ENCODE results near the gene INPP5F. TPM values are rescaled to one million over a fixed set of nuclear protein-coding genes. Genes with fewer than 3 reads are reported as not detected.

Gene INPP5F
- total and polyA plus RNA-seq, 2 of the 13 experiments (the other 11 are each of a cell fraction or from before 2014, with no cell fraction given), result 12.5 to 15.7 TPM

- TF ChIP-seq, protein P1, sequence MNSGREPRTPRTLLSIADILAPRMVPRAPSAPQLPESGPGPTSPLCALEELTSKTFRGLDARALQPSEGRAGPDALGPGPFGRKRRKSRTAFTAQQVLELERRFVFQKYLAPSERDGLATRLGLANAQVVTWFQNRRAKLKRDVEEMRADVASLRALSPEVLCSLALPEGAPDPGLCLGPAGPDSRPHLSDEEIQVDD (CRISPR knock-in tag; IDR thresholded peaks at IDR 0.05; ENCODE audit: borderline replicate concordance), result no peak
- TF ChIP-seq NR2C2 (CRISPR knock-in tag; IDR thresholded peaks at IDR 0.05; ENCODE audit: borderline replicate concordance), result 0 out of 2 replicates have a peak, but pooled peaks have one; percentile 17
- no peak for TF ChIP-seq U2AF2 (IDR thresholded peaks at IDR 0.05; ENCODE audit: low read depth, low read length)
- no peak for TF ChIP-seq ZSCAN20 (CRISPR knock-in tag; IDR thresholded peaks at IDR 0.05; ENCODE audit: borderline replicate concordance)
- no peak for TF ChIP-seq BRD4 (CRISPR knock-in tag; IDR thresholded peaks at IDR 0.05)
- no peak for TF ChIP-seq ZNF558 (CRISPR knock-in tag; IDR thresholded peaks at IDR 0.05; ENCODE audit: borderline replicate concordance)
- 0 out of 2 replicates have a peak, but pooled peaks have one; percentile 6 for TF ChIP-seq PITX1 (CRISPR knock-in tag; IDR thresholded peaks at IDR 0.05)
- TF ChIP-seq FOXC1 (CRISPR knock-in tag; IDR thresholded peaks at IDR 0.05; ENCODE audit: borderline replicate concordance), result no peak
- TF ChIP-seq TAF1 (CRISPR knock-in tag; IDR thresholded peaks at IDR 0.05), result no peak
- TF ChIP-seq WIZ (CRISPR knock-in tag; IDR thresholded peaks at IDR 0.05), result no peak
- no peak for TF ChIP-seq SNAI1 (CRISPR knock-in tag; IDR thresholded peaks at IDR 0.05; ENCODE audit: borderline replicate concordance)
- TF ChIP-seq DNMT3B (CRISPR knock-in tag; conservative IDR thresholded peaks at IDR 0.05), result no peak
- TF ChIP-seq PRMT3 (CRISPR knock-in tag; IDR thresholded peaks at IDR 0.05; ENCODE audit: borderline replicate concordance, low read depth), result no peak
- TF ChIP-seq, protein P2, sequence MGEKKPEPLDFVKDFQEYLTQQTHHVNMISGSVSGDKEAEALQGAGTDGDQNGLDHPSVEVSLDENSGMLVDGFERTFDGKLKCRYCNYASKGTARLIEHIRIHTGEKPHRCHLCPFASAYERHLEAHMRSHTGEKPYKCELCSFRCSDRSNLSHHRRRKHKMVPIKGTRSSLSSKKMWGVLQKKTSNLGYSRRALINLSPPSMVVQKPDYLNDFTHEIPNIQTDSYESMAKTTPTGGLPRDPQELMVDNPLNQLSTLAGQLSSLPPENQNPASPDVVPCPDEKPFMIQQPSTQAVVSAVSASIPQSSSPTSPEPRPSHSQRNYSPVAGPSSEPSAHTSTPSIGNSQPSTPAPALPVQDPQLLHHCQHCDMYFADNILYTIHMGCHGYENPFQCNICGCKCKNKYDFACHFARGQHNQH (CRISPR knock-in tag; IDR thresholded peaks at IDR 0.05), result no peak
- no peak; the same call in 1 of the 2 replicates for TF ChIP-seq KAT8 (CRISPR knock-in tag; IDR thresholded peaks at IDR 0.05)
- no peak for TF ChIP-seq TCF12 (IDR thresholded peaks at IDR 0.05)
- TF ChIP-seq TCF12 (CRISPR knock-in tag; IDR thresholded peaks at IDR 0.05), result no peak
- no peak for TF ChIP-seq ZNF260 (CRISPR knock-in tag; IDR thresholded peaks at IDR 0.05; ENCODE audit: borderline replicate concordance, low read depth)
- TF ChIP-seq SETDB1 (CRISPR knock-in tag; IDR thresholded peaks at IDR 0.05; ENCODE audit: borderline replicate concordance), result no peak
- no peak for TF ChIP-seq IKZF1 (IDR thresholded peaks at IDR 0.05)
- TF ChIP-seq MBNL3 (CRISPR knock-in tag; conservative IDR thresholded peaks at IDR 0.05), result no peak
- no peak for TF ChIP-seq ZFP37 (CRISPR knock-in tag; IDR thresholded peaks at IDR 0.05; ENCODE audit: borderline replicate concordance)
- peak; percentile 71 for TF ChIP-seq NFYB (CRISPR knock-in tag; IDR thresholded peaks at IDR 0.05)
- TF ChIP-seq, protein P3, sequence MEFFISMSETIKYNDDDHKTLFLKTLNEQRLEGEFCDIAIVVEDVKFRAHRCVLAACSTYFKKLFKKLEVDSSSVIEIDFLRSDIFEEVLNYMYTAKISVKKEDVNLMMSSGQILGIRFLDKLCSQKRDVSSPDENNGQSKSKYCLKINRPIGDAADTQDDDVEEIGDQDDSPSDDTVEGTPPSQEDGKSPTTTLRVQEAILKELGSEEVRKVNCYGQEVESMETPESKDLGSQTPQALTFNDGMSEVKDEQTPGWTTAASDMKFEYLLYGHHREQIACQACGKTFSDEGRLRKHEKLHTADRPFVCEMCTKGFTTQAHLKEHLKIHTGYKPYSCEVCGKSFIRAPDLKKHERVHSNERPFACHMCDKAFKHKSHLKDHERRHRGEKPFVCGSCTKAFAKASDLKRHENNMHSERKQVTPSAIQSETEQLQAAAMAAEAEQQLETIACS (CRISPR knock-in tag; IDR thresholded peaks at IDR 0.05), result no peak
- no peak for TF ChIP-seq ZNF772 (CRISPR knock-in tag; IDR thresholded peaks at IDR 0.05)
- no peak for TF ChIP-seq ZNF367 (CRISPR knock-in tag; IDR thresholded peaks at IDR 0.05; ENCODE audit: borderline replicate concordance)
- no peak for TF ChIP-seq TCF7 (IDR thresholded peaks at IDR 0.05; ENCODE audit: low read depth)
- TF ChIP-seq ZNF343 (CRISPR knock-in tag; IDR thresholded peaks at IDR 0.05), result no peak
- TF ChIP-seq NFKBIZ (CRISPR knock-in tag; IDR thresholded peaks at IDR 0.05), result no peak
- 0 out of 2 replicates have a peak, but pooled peaks have one; percentile 12 for TF ChIP-seq ZNF34 (CRISPR knock-in tag; IDR thresholded peaks at IDR 0.05; ENCODE audit: borderline replicate concordance)
Measured at GRCh38 chr10:119687192-119688032, 38.4 kb upstream of the INPP5F start (continued).
